SK-N-SH (cell line): ENCODE results near the gene NKX6-2. TPM values are rescaled to one million over a fixed set of nuclear protein-coding genes. Genes with fewer than 3 reads are reported as not detected.

ENCODE experiments used
- CTCF ChIA-PET: fragments of 300-600, 350-600 bp; formaldehyde crosslinking; extraction: SDS; loops from one replicate; lab custom pipeline; 2021; lab: Yijun Ruan, JAX
- POLR2A ChIA-PET: fragments of 350-600 bp; sonication (Branson Sonifier 250); formaldehyde crosslinking; extraction: SDS; loops from one replicate; lab custom pipeline; 2020; ENCODE audit warnings: antibody characterized with exemption, inconsistent platforms; lab: Yijun Ruan, JAX
- DNase-seq: peaks from one replicate; pipeline ENCODE4 v3.0.0; 2012
- H2AFZ ChIP-seq: fragments of 200-600 bp; sonication (generic); 2 replicates; pipeline ENCODE4 v1.8.1; 2016; ENCODE audit warnings: antibody characterized with exemption, mild to moderate bottlenecking, low read depth
- H3F3A ChIP-seq: fragments of 200-600 bp; sonication (generic); replicated peaks from 2 replicates; pipeline ENCODE3; 2016; ENCODE audit warnings: antibody characterized with exemption, mild to moderate bottlenecking; ENCODE audit not compliant: insufficient read depth
- H3K27ac ChIP-seq, 2 experiments: fragments of 200-500 bp in 1 of 2; fragments of 200-600 bp in 1 of 2; sonication (Bioruptor generic) in 1 of 2; sonication (generic), shearing (Covaris generic) in 1 of 2; 2 replicates each; pipeline versions ENCODE4 v1.5.1 to v1.6.1; 2014 to 2016; ENCODE audit warnings: low read depth in 2 of 2, inconsistent platforms in 1 of 2, low read length in 1 of 2, mild to moderate bottlenecking in 1 of 2, mixed read lengths in 1 of 2
- H3K27me3 ChIP-seq: fragments of 200-600 bp; sonication (generic), shearing (Covaris generic); 2 replicates; pipeline ENCODE4 v1.6.1; 2016; ENCODE audit warnings: mixed run types; ENCODE audit not compliant: insufficient read depth
- H3K36me3 ChIP-seq, 2 experiments: fragments of 200-500 bp in 1 of 2; fragments of 200-600 bp in 1 of 2; sonication (Bioruptor generic) in 1 of 2; sonication (generic) in 1 of 2; replicated peaks in 1 of 2; 2 replicates each; pipeline versions ENCODE3 to v1.5.1; 2014 to 2016; ENCODE audit warnings: low read length in 1 of 2, mild to moderate bottlenecking in 1 of 2; ENCODE audit not compliant: insufficient read depth in 2 of 2, control insufficient read depth in 1 of 2
- H3K4me1 ChIP-seq, 2 experiments: fragments of 200-500 bp in 1 of 2; fragments of 200-600 bp in 1 of 2; sonication (Bioruptor generic) in 1 of 2; sonication (generic), shearing (Covaris generic) in 1 of 2; 2 replicates each; pipeline versions ENCODE4 v1.5.1 to v1.6.1; 2014 to 2016; ENCODE audit warnings: low read depth in 1 of 2, low read length in 1 of 2, mixed run types in 1 of 2; ENCODE audit not compliant: insufficient read depth in 2 of 2, control insufficient read depth in 1 of 2
- H3K4me2 ChIP-seq: fragments of 200-600 bp; sonication (generic), shearing (Covaris generic); 2 replicates; pipeline ENCODE4 v1.6.1; 2017; ENCODE audit warnings: mixed run types
- H3K4me3 ChIP-seq, 2 experiments: fragments of 200-500 bp in 1 of 2; fragments of 200-600 bp in 1 of 2; sonication (Bioruptor generic) in 1 of 2; sonication (generic), shearing (Covaris generic) in 1 of 2; 2 replicates each; pipeline versions ENCODE4 v1.5.1 to v1.8.1; 2014 to 2016; ENCODE audit warnings: low read depth in 2 of 2, inconsistent platforms in 1 of 2, low read length in 1 of 2, mild to moderate bottlenecking in 1 of 2, mixed read lengths in 1 of 2, moderate library complexity in 1 of 2
- H3K79me2 ChIP-seq: fragments of 200-600 bp; sonication (generic); 2 replicates; pipeline ENCODE4 v1.8.1; 2017; ENCODE audit warnings: mild to moderate bottlenecking; ENCODE audit not compliant: insufficient read depth
- H3K9ac ChIP-seq: fragments of 200-600 bp; sonication (generic); 2 replicates; pipeline ENCODE4 v1.6.1; 2017; ENCODE audit warnings: mixed run types
- H3K9me2 ChIP-seq: fragments of 200-600 bp; sonication (generic); 2 replicates; pipeline ENCODE4 v1.6.1; 2017; ENCODE audit warnings: mixed run types
- H3K9me3 ChIP-seq: fragments of 200-600 bp; sonication (generic); 2 replicates; pipeline ENCODE4 v1.6.1; 2017; ENCODE audit warnings: mixed run types, mild to moderate bottlenecking, moderate library complexity
- H4K20me1 ChIP-seq: fragments of 200-600 bp; sonication (generic); 2 replicates; pipeline ENCODE4 v1.6.1; 2017; ENCODE audit warnings: mild to moderate bottlenecking, mixed run types; ENCODE audit not compliant: insufficient read depth
- CHD2 ChIP-seq: fragments of 150-350 bp; IDR thresholded peaks from 2 replicates; pipeline ENCODE4 v1.6.1; 2018; ENCODE audit warnings: low read length; ENCODE audit not compliant: partially characterized antibody
- ELF1 ChIP-seq: IDR thresholded peaks from 2 replicates; pipeline ENCODE4 v1.4.0; 2012
- EZH2phosphoT487 ChIP-seq: fragments of 200-600 bp; sonication (generic); IDR thresholded peaks from 2 replicates; pipeline ENCODE4 v1.6.1; 2017; ENCODE audit warnings: low read depth, mixed run types, mild to moderate bottlenecking, antibody characterized with exemption, moderate library complexity, borderline replicate concordance
- GABPA ChIP-seq: IDR thresholded peaks from 2 replicates; pipeline ENCODE4 v1.4.0; 2012; ENCODE audit warnings: low read depth, mild to moderate bottlenecking
- IRF3 ChIP-seq: fragments of 150-350 bp; IDR thresholded peaks from 2 replicates; pipeline ENCODE4 v1.6.1; 2016; ENCODE audit warnings: mild to moderate bottlenecking, low read depth, low read length
- MEF2A ChIP-seq: IDR thresholded peaks from 2 replicates; pipeline ENCODE4 v1.4.0; 2012; ENCODE audit warnings: low read depth, borderline replicate concordance
- NRF1 ChIP-seq: IDR thresholded peaks from 2 replicates; pipeline ENCODE4 v1.6.1; 2012; ENCODE audit warnings: low read depth, mild to moderate bottlenecking, low read length
- PBX3 ChIP-seq: IDR thresholded peaks from 2 replicates; pipeline ENCODE4; 2012
- POLR2AphosphoS5 ChIP-seq: IDR thresholded peaks from 2 replicates; pipeline ENCODE4 v1.6.1; 2012; ENCODE audit warnings: low read depth, low read length
- RCOR1 ChIP-seq: fragments of 150-350 bp; IDR thresholded peaks from 2 replicates; pipeline ENCODE4 v1.6.1; 2017; ENCODE audit warnings: antibody characterized with exemption, low read length
- RXRA ChIP-seq: IDR thresholded peaks from 2 replicates; pipeline ENCODE4 v1.4.0; 2012; ENCODE audit warnings: low read depth, mild to moderate bottlenecking, borderline replicate concordance
- USF1 ChIP-seq: IDR thresholded peaks from 2 replicates; pipeline ENCODE4 v1.4.0; 2012; ENCODE audit warnings: low read depth, borderline replicate concordance
- WGBS: methylation state at CpG from one replicate; pipeline ENCODE4 v1.1.6; 2017; ENCODE audit warnings: low lambda C conversion rate; 5-methylcytosine and 5-hydroxymethylcytosine counted together
- polyA plus RNA-seq, 3 experiments: library from polyadenylated mRNA; depleted of rRNA; stranded (reverse); fragments of >200 nt; gene quantifications; 2 replicates each; pipeline ENCODE4 v1.2.3, GENCODE V29; 2012
- TF ChIP-seq, protein P1 (sequence below): IDR thresholded peaks from 2 replicates; pipeline ENCODE4 v1.4.0; 2012; ENCODE audit warnings: low read depth, borderline replicate concordance

Gene NKX6-2
- polyA plus RNA-seq, 1 of the 3 experiments (the other 2 are of a cell fraction), result not detected

DNA sequence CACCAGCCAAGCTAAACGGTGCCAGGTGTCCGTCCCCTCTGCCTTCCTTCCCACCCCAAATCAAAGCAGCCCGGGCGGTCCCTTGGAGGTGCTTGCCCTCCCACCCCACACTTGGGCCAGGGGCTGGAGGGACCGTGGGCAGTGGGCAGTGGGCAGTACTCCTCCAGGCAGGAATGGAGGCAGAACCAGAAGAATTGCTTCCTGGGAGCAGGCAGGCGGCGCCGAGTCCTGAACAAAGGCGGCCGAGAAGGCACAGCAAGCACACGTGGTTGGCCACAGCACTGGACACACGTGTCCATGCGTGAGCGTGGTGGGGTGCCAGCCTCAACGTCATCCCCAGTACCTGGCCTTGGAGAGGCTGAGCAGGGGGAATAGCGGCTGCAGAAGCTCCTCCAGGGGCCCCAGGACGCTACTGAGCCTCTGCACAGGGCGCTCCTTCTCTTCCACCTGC, 48.4 kb upstream of the NKX6-2 start:
- CTCF ChIA-PET, result interaction anchor here (5.2 kb wide), 1 partner anchor 180 kb away, joined by 26 read pairs; no protein-coding TSS in a partner anchor
- no peak overlapping the region for H3K4me2 ChIP-seq
- no peak overlapping the region for H3K27ac ChIP-seq
- H3K36me3 ChIP-seq, result no peaks in the 10 kb centered on the region
- no peak for DNase-seq
- TF ChIP-seq CHD2, result no peak
- TF ChIP-seq USF1, result no peak
- no peak for TF ChIP-seq POLR2AphosphoS5
- H3K9ac ChIP-seq, result no peak overlapping the region
- H3K9me3 ChIP-seq, result no peaks in the 10 kb centered on the region
- H3K4me3 ChIP-seq, result no peak overlapping the region
- POLR2A ChIA-PET, result no interaction called here
- WGBS, result 58% methylated on average over 4 of the region's 18 CpGs
- peaks cover 0 to 11% of the 10 kb centered on the region in 2 experiments; a peak in 1 of 4 replicates for H3K4me1 ChIP-seq
- peaks cover 4% of the 10 kb centered on the region for H3F3A ChIP-seq
- no peaks in the 10 kb centered on the region for H3K79me2 ChIP-seq
- H3K27me3 ChIP-seq, result no peaks in the 10 kb centered on the region; the same call in 1 of the 2 replicates
- no peak overlapping the region for H2AFZ ChIP-seq
- H4K20me1 ChIP-seq, result no peaks in the 10 kb centered on the region
- no peaks in the 10 kb centered on the region for H3K9me2 ChIP-seq

DNA sequence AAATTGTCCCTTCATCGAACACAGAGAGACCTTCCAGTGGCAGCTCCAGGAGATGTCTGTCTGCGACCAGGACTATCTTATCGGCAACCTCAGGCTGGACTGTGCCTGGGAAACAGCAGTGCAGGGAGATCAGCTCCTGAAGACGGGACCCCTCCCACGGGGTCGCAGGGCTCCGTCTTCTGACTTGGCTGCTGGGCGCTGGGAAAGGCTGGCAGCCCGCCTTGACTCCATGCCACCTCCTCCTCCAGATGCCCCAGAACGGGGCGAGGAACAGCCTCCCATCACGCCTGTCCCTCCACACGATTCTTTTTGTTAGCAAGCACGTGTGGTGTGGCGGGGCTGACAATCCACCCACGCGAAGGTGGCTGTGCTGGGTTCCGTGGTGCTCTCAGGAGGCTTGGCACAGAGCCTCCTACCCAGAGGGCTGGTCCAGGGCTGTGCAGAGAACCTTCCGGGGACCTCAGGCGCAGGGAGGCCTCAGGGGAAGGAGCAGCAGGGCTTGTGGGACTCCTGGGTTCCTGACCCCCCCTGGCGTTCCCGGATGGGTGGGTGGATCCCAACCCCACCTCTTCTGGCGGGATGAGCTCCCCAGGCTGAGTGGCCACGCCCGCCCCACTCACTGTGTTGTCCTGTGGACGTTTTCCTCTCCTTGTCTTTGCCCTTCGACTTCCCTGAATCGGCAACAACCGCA, 47.6 kb upstream of the NKX6-2 start:
- no peaks in the 10 kb centered on the region for H3K79me2 ChIP-seq
- no peak for TF ChIP-seq PBX3
- no peak for TF ChIP-seq IRF3
- TF ChIP-seq NRF1, result no peak
- no peak for TF ChIP-seq RCOR1
- no peak for TF ChIP-seq GABPA
- TF ChIP-seq EZH2phosphoT487, result no peak
- no peak for TF ChIP-seq MEF2A
- TF ChIP-seq, protein P1, sequence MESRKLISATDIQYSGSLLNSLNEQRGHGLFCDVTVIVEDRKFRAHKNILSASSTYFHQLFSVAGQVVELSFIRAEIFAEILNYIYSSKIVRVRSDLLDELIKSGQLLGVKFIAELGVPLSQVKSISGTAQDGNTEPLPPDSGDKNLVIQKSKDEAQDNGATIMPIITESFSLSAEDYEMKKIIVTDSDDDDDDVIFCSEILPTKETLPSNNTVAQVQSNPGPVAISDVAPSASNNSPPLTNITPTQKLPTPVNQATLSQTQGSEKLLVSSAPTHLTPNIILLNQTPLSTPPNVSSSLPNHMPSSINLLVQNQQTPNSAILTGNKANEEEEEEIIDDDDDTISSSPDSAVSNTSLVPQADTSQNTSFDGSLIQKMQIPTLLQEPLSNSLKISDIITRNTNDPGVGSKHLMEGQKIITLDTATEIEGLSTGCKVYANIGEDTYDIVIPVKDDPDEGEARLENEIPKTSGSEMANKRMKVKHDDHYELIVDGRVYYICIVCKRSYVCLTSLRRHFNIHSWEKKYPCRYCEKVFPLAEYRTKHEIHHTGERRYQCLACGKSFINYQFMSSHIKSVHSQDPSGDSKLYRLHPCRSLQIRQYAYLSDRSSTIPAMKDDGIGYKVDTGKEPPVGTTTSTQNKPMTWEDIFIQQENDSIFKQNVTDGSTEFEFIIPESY, result no peak
- no peak for TF ChIP-seq RXRA
- TF ChIP-seq ELF1, result no peak
- no peak overlapping the region for H3K4me3 ChIP-seq
- CTCF ChIA-PET, result interaction anchor here (5.2 kb wide), 1 partner anchor 179 kb away, joined by 26 read pairs; no protein-coding TSS in a partner anchor
- no peaks in the 10 kb centered on the region for H4K20me1 ChIP-seq
- H3K9me2 ChIP-seq, result no peaks in the 10 kb centered on the region
- no peaks in the 10 kb centered on the region; the same call in 1 of the 2 replicates for H3K27me3 ChIP-seq
- H3K4me1 ChIP-seq, result peaks cover 0 to 11% of the 10 kb centered on the region in 2 experiments; a peak in 1 of 4 replicates
- no peak overlapping the region for H2AFZ ChIP-seq
- no peak overlapping the region for H3K27ac ChIP-seq
- H3K9ac ChIP-seq, result no peak overlapping the region
- H3K9me3 ChIP-seq, result no peaks in the 10 kb centered on the region
- WGBS, result 37% methylated on average over 19 of the region's 29 CpGs
- POLR2A ChIA-PET, result no interaction called here
- H3K4me2 ChIP-seq, result no peak overlapping the region
- H3K36me3 ChIP-seq, result no peaks in the 10 kb centered on the region
- DNase-seq, result no peak
- H3F3A ChIP-seq, result peaks cover 4% of the 10 kb centered on the region
